Fibroblast of the conjunctiva (primary cell): ENCODE data around the gene LRP2.

Experiments
- DNase-seq: peaks from one replicate; pipeline ENCODE4 v3.0.0-alpha.2; 2010; ENCODE audit warnings: low read depth

Gene LRP2

GRCh38 chr2:169090133-169090820 is 272.1 kb downstream of the LRP2 start:
- no peak for DNase-seq

- no peak for DNase-seq
Observed at GRCh38 chr2:169089182-169089581, 273.2 kb downstream of the LRP2 start.

GRCh38 chr2:169087757-169088379 is 274.5 kb downstream of the LRP2 start:
- DNase-seq: no peak

- DNase-seq: no peak
Observed at GRCh38 chr2:169086893-169087467, 275.4 kb downstream of the LRP2 start.

GRCh38 chr2:169082995-169083394 is 279.3 kb downstream of the LRP2 start:
- no peak for DNase-seq

- DNase-seq: no peak
Observed at GRCh38 chr2:169081551-169081950, 280.8 kb downstream of the LRP2 start.

GRCh38 chr2:169080250-169081069 is 281.9 kb downstream of the LRP2 start:
- no peak for DNase-seq

GRCh38 chr2:169077674-169078240 is 284.6 kb downstream of the LRP2 start:
- DNase-seq: no peak
